Iris pigment epithelial cell (primary cell): ENCODE data around the gene EFL1.
"Not testable (repeated sequence)": the region's sequence is repeated elsewhere in the genome, so short reads cannot be mapped to it uniquely, and the experiment has no call there.

ENCODE experiments used
- DNase-seq: peaks from one replicate; pipeline ENCODE4 v3.0.0-alpha.2; 2011; ENCODE audit warnings: low read depth

EFL1 gene

DNA sequence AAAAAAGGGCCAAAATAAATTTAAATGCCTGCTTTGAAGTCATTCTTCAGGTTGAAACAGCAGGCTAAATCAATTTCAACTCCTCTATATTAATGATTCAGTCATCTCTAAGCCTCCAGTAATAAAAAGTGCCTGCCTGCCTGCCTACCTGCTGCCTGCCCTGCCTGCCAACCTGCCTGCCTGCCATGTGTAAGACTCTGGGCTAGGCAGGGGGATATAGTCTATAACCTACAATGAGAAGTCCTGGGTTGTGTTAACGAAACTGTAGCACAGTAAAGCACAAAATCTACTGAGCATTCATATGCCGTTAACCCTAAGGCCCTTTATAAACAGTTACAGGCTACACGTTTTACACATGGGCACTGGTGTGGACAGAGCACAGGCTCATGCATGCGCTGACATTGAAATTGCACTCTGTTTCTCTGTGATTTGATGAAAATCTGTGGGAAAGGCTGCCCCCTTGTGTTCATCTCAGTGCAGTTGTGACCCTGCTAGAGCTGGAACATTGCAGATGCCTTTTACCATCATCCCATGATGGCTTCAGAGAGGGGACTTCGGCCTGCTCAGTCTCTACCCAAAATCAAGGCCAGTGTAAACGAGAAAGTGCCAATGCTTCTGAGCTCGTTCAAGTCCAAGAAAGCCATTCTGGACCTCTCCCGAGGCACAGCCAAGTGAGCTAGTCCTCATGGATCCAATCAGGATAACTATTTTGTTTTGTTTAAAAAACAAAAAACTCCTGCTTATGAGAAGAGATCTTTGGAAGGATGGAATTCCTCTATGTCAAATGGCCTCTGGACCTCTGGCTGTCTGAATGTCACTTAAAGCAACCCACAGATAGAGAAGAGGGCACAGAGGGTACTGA, 64.6 kb downstream of the EFL1 start:
- peak; percentile 74 for DNase-seq

- no peak for DNase-seq
Measured at GRCh38 chr15:82196353-82196752, 66.2 kb downstream of the EFL1 start.

DNA sequence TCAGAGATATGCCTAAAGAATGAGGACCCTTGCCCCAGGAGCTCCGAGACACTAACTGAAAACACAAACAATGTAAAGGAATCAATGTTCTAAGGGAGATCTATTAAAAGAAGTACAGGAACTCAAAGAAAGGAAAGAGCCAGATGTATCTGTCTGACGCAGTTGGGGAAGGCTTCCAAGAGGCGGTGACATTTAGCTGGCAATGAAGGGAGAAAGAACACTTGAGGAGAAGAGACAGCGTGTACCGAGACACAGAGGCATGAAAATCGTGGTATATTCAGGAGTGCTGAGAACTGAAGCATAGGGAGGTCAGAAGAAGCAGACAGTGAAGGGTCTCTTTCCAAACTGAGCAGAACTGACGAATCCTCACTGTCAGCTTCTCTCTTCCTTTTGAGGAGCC, 66.7 kb downstream of the EFL1 start:
- DNase-seq = not testable (repeated sequence)

DNA sequence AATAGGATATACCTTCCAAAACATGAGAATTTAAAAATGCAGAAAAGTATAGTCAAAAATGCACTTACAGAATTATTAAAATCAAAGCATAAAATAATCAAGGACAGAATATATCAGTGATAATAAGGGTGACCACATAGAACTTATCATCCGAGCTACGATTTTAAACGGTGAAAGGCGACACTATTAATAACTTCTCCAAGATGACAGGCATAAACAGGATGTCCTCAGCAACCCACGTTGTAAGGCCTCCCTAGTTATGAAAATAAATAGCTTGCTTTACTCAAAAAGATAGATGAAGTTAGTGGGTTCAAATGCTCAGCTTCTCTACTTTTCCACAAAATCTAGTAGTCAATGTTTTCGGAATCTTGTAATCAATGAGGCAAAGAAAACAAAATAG, 68.0 kb downstream of the EFL1 start:
- not testable (repeated sequence) for DNase-seq

DNA sequence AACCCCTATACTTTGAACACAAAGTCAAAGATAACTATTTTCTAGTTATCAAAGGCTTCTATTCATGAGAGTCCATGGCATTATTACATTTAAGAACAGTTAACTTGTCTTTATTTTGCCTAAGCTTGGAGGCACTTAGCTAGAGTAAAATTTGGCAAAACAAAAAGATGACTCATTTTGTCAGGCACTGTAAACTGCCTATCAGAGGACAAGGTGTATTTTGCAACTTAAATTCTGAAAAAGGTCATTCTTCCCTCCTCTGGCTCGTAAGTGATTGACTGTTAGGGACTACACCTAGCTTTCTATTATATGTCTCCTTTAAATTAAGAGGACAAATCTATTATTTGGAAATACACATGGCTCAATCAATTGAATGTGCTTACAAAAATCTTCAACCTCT, 69.1 kb downstream of the EFL1 start:
- DNase-seq = not testable (repeated sequence)

- not testable (repeated sequence) for DNase-seq
Measured at GRCh38 chr15:82192394-82192793, 70.1 kb downstream of the EFL1 start.

DNA sequence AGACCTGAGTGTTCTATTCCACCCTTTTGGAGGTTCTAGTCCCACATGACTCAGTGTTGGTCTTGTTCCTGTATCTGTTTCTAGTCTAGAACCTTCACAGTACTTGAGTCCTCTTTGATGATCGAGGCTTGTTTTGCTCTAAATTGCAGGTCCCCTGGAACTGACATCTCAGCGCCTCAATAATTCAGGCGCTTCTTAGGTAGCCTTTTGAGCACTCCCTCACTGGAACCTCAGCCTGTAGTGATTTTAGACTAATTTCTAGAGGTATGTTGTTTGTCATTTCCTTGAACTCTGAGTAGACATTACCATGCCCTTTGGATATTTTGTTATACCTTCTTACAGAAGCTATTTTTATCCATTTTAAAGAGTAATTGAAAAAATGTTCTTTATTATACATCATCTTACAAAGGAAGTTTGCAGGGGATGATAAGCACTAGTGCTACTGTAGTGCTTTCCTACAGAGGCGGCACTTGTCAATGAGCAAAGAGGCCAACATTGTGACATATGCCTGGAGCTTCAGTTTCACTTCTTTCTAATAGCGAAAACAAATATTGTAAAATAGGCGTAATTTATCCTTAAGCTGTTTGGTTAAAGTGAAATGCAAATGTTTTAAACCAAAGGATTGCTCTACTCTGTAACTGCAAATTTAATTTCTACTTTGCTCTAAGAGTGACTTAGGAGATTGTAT, 75.7 kb downstream of the EFL1 start:
- DNase-seq = no peak

- DNase-seq = no peak
Measured at GRCh38 chr15:82186161-82186560, 76.4 kb downstream of the EFL1 start.

GRCh38 chr15:82184776-82185175, 77.8 kb downstream of the EFL1 start:
- DNase-seq = no peak

DNA sequence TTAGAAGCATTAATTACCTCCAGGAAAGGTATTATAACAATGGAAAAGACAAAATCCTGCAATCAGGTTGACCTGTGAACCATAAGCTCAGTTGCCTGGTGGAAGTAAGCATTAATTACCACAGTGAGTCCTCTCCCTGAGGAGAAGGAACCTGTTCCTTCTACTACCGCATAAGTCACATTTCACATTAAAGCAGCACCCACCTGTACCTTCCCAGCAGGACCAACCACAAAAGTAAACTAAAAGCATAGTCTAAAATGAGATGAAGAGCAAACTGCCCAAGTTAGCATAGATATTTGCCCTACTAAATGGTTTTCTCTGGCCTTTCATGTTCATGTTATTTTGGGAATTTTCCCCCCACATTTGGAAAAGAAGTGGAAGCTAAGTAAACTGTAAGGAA, 78.2 kb downstream of the EFL1 start:
- DNase-seq = no peak

DNA sequence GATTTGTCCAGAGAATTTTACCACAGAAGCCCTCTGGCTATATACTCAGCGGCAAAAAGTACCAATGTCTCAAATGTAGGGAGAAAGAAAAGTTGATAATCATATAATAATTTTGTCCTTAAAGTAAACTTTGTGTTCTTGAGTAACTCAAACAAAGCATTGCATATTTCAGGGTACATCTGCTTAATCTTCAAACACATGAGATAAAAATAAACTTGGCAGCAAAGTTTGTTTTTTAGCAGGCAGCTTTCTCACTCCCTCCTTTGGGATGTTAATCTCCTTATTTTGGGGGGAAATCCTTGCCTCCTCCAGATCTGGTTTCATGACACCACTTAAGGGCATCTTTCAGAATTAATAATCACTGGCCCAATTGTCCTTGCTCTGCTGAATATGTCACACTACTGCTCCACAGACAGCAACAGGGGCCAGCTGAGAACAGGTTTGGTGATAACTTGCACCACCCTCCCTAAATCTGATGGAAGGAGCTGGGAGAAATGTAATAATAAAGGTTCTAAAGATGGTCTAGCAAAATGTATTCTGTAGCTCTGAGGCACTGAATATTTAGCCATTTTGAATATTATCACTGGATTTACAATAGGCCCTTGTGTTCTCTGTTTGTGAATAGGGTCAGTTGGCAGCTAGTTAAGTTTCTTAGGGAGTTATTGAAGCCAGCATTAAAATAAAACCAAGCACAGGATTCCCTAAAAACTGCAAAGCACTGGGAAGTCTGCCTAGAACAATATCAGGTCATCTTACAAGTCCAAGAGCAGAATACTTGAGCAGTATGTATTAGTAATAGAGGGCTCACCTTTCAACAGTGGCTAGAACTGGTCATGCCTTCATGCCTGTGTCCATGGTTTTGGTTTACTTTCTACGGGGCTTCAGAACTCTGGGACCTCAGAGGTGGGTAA, 79.2 kb downstream of the EFL1 start:
- DNase-seq = peak; percentile 91

DNA sequence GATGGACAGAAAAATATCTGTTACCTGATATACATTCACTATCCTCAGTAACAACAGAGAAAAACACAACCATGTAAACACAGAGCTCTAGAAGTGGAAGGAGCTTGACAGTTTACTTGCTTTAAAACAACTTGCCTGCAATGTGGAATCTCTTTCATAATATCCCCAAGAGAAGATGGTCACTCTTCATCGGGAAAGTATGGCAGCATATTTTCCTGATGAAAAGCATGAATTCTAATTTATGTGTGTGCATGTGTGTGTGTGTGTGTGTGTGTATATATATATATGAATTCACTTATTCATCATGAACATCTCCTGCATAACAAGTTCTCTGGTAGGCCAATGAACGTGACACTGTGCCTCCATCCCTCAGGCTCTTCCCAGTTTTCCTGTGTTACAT, 81.2 kb downstream of the EFL1 start:
- no peak for DNase-seq

- peak; percentile 94 for DNase-seq
Measured at GRCh38 chr15:82178061-82178460, 84.5 kb downstream of the EFL1 start.

DNA sequence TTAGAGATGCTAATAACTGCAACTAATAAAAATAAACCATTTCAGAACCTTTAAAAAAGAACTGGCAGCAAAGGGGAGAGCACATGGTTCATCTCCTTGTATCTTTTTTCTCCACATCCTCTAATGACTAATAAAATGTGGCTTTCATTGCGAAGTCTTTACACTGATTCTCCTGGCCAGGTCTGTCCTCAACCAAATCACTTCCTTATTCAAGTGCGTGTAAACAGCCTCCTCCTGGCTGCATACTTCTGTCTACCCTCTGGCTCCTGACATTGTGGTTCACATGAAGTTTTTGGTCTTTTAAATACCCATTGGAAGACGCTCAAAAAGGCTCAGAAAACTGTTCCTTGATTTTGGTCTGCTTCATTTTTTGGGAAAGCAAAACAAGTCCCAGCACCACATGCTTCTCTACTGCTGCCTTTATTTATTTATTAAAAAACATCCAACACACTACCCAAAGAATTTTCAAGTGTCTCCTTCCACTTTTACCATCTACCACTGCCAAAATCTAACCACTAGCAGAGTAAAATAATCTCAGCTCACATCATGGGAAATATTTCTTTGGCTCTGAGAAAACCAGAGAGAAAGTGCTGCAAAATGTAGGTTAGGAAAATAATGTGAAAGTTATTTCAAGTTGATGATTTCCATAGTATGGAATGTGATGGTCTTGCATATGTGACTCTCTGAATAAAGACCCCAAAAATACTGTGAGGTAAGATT, 85.1 kb downstream of the EFL1 start:
- peak; percentile 89 for DNase-seq

- no peak for DNase-seq
Measured at GRCh38 chr15:82176542-82176941, 86.0 kb downstream of the EFL1 start.

- DNase-seq = no peak
Measured at GRCh38 chr15:82174471-82175235, 87.9 kb downstream of the EFL1 start.

DNA sequence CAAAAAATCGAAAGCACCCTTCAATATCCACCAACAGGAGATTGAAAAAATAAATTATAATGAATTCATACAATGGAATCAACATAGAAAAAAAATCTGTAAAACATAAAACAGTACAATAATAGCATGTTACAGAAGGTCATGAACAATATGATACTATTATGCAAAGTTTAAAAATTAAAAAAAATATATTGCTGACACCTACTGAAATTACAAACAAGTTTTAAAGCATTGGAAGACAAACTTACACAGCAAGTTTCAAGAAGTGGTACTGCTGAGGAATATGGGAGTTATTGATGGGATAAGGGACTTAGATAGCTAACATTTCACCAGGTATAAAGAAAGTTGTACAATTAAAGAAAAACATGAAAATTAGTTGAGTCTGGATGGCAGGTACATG, 89.4 kb downstream of the EFL1 start:
- no peak for DNase-seq

GRCh38 chr15:82172506-82172905, 90.0 kb downstream of the EFL1 start:
- no peak for DNase-seq

DNA sequence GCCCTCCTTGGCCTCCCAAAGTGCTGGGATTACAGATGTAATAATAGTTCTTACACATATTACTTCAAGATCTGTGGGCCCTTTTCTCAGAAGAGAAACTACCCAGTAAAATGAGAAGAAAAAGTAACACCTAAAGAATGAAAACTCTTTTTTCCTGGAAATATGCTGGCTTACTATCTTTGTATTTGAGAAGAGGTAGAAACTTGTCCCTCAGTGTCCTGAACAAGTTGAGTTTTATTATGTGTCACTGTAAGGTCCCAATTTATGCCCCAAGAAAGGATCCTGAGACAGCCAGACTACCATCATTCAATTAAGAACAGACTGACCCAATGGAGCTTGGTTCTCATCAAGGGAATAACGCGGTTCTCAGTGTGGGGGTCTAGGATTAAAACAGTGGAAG, 93.8 kb downstream of the EFL1 start:
- DNase-seq = no peak

DNA sequence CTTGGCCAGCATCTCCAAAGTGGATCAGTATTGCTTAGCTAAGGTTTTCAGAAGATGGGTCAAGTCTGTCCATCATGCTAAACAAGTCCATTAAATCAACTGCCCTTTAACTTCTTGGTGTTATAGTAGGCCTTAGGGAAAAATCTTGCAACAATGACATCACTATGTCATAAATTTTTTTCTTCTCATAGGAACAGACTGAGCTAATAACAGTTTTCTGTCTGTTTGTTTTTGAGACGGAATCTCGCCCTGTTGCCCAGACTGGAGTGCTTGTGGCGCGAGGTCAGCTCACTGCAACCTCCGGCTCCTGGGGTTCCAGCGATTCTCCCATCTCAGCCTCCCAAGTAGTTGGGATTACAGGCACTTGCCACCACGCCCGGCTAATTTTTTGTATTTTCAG, 94.2 kb downstream of the EFL1 start:
- DNase-seq = no peak

- DNase-seq = peak; percentile 50
Measured at GRCh38 chr15:82165948-82166376, 96.6 kb downstream of the EFL1 start.
